Epithelial cell of esophagus (primary cell): ENCODE measurements around the gene GNAZ.

Source experiments
- DNase-seq: peaks from one replicate; pipeline ENCODE4 v3.0.0; 2010; ENCODE audit warnings: low read depth
- H3K4me3 ChIP-seq: 2 replicates; pipeline ENCODE4 v1.5.1; 2011; ENCODE audit warnings: mild to moderate bottlenecking, low read length, control low read depth
- TF ChIP-seq, protein P1 (sequence below): IDR thresholded peaks from 2 replicates; pipeline ENCODE4 v1.5.1; 2011; ENCODE audit warnings: low read depth, mild to moderate bottlenecking, low read length, control low read depth, inconsistent platforms; ENCODE audit not compliant: insufficient read depth; ENCODE audit errors: missing control alignments

GNAZ gene

DNA sequence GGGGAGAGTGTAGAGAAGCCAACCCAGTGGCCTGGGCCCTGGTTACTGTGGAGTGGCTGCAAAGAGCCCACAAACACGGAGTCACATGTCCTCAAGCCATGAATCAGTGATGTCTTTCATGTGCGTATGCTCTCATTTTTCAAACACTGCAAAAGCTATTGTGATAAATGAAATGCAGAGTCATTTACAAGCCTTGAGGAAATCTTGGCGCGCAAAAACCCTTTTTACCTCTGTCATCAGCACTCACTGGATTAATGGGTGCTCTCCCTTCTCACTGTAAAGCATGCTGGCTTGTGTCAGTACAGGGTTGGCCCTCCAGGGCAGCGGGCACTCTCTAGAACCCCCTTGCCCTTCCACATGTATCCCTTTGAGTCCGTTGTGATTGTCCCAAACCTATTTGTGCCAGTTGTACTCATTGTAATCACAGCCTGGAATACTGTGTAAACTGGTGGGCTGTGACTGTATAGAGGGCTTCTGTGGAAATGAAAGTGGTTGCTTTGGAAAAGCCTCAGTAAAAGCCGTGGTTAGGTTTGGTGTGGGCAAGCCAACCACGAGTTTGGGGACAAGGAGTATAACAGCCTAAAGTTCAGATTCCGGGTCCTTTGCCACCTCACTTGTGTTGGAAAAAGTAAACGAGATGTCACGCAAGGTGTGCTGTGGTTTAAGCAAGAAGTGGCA lies 10.4 kb downstream of the GNAZ start:
- DNase-seq, result no peak
- no peak overlapping the region for H3K4me3 ChIP-seq
- TF ChIP-seq, protein P1, sequence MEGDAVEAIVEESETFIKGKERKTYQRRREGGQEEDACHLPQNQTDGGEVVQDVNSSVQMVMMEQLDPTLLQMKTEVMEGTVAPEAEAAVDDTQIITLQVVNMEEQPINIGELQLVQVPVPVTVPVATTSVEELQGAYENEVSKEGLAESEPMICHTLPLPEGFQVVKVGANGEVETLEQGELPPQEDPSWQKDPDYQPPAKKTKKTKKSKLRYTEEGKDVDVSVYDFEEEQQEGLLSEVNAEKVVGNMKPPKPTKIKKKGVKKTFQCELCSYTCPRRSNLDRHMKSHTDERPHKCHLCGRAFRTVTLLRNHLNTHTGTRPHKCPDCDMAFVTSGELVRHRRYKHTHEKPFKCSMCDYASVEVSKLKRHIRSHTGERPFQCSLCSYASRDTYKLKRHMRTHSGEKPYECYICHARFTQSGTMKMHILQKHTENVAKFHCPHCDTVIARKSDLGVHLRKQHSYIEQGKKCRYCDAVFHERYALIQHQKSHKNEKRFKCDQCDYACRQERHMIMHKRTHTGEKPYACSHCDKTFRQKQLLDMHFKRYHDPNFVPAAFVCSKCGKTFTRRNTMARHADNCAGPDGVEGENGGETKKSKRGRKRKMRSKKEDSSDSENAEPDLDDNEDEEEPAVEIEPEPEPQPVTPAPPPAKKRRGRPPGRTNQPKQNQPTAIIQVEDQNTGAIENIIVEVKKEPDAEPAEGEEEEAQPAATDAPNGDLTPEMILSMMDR, result no peak

- H3K4me3 ChIP-seq, result no peak overlapping the region
- no peak for DNase-seq
- TF ChIP-seq, protein P1, result no peak
These were observed 12.4 kb downstream of the GNAZ start for GRCh38 chr22:23082534-23083314.

DNA sequence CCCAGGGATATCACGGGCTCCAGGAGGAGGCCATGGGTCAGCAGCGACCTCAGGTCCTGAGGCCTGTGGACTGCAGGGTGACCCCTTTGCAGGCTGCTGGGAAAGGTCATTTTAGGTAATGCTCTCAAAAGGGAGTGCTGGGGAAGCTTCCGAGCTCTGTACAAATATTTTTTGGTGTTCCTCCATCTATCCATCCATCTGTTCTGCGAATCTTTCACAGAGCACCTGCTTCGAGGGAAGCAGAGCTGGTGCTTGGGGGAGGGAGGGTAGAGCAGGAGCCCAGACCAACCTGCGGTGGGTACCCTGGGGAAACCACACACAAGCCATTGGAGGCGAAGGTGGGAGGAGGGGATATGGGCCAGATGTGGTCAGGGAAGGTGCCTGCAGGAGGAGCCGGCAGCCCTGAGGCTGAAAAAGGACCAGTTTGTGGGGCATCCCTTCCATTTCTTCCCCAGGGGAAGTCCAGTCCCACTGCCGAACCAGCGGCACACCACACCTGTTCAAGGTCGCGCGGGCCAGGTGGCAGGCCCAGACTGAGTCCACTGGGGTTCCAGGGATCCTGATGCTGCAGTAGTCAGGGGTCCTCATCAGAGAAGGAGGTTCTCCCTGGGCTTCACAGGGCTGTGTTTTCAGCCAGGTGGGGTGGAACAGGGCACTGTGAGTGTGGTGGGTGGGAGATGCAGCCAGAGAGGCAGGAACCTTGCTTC lies 13.1 kb downstream of the GNAZ start:
- H3K4me3 ChIP-seq, result no peak overlapping the region

GRCh38 chr22:23084453-23085350 lies 14.4 kb downstream of the GNAZ start:
- TF ChIP-seq, protein P1, result no peak
- no peak for DNase-seq
- no peak overlapping the region for H3K4me3 ChIP-seq

More for the DNA sequence above, 13.1 kb downstream of the GNAZ start:
- no peak for DNase-seq
- TF ChIP-seq, protein P1, result no peak

GRCh38 chr22:23085351-23085671 lies 15.0 kb downstream of the GNAZ start:
- TF ChIP-seq, protein P1, result no peak
- no peak for DNase-seq
- no peak overlapping the region for H3K4me3 ChIP-seq

DNA sequence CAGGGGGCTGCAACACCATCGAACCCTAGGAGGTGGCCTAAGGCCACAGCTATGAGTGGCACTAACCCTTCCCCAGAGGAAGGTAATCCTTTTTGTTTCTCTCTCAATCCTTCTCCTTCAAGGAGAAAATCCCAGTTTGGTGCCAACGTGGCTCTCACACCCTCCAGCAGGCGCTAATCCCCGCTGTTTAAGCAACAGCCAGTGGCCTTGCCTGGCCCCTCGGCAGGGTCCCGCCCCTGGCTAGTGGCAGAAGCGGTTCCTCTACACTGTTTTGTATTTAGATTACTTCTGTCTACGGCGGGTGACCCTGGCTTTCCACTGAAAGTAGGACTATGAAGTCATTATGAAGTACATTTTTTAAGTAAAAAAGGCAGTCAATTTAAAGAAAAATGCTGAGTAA lies 15.5 kb downstream of the GNAZ start:
- no peak overlapping the region for H3K4me3 ChIP-seq
- DNase-seq, result no peak
- TF ChIP-seq, protein P1, result no peak
